NCI-H460 (cell line): ENCODE data around the gene ZNF236. TPM values are rescaled to one million over a fixed set of nuclear protein-coding genes. Genes with fewer than 3 reads are reported as not detected.

Source experiments
- DNase-seq: peaks from one replicate; pipeline ENCODE4 v3.0.0-alpha.2; 2016; ENCODE audit warnings: low read depth; ENCODE audit errors: extremely low read depth
- total RNA-seq: library from RNA; depleted of rRNA; stranded (reverse); fragments of >200 nt; shearing (Covaris generic); gene quantifications from 2 replicates; pipeline ENCODE4 v1.2.3, GENCODE V29; 2014

The ZNF236 gene
- total RNA-seq, 1 experiment from 2014 or later, result 4.7 TPM

- no peak for DNase-seq
Observed at GRCh38 chr18:76855594-76855993, 33.2 kb downstream of the ZNF236 start.

DNA sequence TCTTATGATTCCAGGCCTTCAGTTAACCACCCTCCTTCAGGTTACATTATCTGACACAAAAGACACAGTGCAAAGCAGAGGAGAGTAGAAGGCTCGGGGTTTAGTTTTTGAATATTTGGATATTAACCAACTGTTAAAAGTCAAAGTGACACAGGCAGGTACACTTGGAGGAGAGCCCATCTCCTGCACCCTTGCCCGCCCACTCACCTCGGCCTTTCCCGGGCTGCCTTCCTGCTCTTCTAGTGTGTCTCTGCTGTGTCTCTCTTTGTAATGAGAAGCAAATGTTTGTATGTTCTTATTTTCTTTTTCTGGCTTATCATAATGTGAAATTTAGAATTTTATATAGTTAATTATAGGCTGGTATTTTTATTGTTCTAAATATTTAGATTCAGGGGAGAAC is 35.1 kb downstream of the ZNF236 start:
- no peak for DNase-seq

- DNase-seq, result no peak
Observed at GRCh38 chr18:76859474-76860339, 37.4 kb downstream of the ZNF236 start.

GRCh38 chr18:76860411-76860810 is 38.1 kb downstream of the ZNF236 start:
- no peak for DNase-seq

GRCh38 chr18:76866666-76867065 is 44.3 kb downstream of the ZNF236 start:
- no peak for DNase-seq

DNA sequence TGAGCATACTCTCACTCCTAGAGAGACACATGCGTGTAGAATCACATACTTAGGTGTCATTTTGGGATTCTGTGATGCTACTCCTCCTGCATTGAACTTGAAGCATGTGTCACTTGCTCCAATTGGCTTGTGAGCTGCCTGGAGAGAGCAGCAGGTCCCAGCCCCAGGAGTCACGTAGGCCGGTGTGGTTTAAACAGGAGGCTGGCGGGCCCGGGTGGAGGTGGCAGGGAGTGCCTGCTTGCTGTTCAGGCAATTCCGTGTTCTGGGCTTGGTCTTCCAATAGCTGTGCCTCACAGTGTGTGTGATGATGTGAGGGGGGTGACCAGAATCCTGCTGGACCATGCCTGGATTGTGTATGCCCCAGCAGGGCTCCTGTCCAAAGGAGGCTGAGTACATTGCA is 51.0 kb downstream of the ZNF236 start:
- DNase-seq, result no peak

GRCh38 chr18:76873713-76874112 is 51.4 kb downstream of the ZNF236 start:
- no peak for DNase-seq

DNA sequence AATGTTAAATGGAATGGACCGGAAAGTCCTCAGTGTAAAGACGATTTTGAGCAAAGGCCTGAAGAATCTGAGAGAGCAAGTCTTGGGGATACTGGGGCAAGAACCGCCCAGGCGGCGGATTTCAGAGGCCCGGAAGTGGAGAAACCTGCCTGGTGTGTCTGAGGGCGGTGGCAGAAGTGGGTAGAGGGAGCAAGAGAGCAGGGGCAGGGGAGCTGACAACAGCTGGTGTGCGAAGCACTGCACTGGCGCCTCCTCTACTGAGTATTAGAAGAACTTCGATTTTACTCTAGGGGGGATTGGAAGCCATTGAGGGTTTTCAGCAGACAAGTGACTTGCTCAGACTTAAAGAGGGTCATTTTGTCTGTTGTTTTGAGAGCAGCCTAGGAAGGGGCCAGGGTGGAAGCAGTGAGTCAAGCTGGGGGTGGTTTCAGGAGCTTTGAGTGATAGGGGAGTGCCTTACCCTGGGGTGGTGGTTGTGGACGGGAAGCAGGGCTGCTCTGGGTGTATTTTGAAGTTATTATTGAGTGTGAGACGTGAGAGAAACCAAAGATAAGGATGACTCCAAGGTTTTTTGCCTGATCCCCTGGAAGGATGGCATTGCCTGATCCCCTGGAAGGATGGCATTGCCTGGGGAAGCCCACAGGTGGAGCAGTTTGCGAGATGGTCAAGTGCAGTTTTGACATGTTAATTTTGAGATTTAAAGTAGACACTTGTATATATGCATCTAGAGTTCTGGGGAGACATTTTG is 52.5 kb downstream of the ZNF236 start:
- no peak for DNase-seq

- DNase-seq, result peak; percentile 33
Observed at GRCh38 chr18:76875390-76876325, 53.3 kb downstream of the ZNF236 start.

DNA sequence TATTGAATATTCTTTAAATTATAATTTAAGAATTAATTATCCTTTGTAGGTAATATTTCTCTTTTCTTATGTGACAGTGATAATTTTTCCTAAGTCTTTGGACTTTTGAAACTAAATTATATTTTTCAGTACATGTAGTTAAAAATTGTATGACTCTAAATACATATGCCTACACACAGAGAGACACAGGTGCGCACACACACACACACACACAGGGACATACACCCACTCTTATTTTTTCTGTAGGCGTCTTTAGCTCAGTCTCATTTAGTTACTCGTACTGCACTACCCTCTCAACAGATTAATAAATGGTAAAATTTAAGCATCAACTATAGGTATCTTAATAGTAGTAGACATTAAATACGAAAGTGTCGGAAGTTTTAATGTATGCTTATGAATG is 56.1 kb downstream of the ZNF236 start:
- DNase-seq, result no peak

DNA sequence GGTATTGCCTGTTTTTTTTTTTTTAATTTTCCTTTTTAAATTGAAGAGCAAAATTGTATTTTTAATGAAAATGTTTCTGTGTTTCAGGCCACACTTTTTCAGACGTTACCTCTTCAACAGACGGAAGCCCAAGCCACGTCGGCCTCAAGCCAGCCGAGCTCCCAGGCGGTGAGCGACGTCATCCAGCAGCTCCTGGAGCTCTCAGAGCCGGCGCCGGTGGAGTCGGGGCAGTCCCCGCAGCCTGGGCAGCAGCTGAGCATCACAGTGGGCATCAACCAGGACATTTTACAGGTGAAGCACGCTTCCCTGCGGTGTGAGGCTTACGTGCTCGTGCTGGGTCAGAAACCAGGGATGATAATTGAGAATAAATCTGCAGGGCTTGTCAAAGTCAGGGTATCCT is 57.7 kb downstream of the ZNF236 start:
- no peak for DNase-seq

- DNase-seq, result no peak
Observed at GRCh38 chr18:76881744-76882143, 59.4 kb downstream of the ZNF236 start.

GRCh38 chr18:76882146-76882545 is 59.8 kb downstream of the ZNF236 start:
- no peak for DNase-seq

DNA sequence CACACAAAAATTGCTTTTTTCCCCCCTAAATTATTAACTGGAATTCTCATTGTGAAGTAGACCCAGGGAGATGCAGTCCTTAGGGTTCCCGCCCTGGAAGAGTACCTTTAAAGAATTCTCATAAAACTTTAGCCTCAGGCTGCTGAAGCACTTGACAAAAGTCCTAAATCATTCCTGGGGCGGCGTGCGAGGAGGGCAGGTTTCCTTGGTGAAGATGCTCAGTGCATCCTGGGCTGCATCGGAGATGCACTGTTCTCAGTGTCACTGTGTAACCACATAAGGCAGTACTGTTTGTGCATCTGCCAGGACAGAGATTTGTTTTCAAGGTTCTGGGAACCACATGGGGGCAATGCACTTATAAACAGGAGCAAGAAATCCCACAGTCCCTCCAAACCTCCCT is 62.6 kb downstream of the ZNF236 start:
- no peak for DNase-seq

DNA sequence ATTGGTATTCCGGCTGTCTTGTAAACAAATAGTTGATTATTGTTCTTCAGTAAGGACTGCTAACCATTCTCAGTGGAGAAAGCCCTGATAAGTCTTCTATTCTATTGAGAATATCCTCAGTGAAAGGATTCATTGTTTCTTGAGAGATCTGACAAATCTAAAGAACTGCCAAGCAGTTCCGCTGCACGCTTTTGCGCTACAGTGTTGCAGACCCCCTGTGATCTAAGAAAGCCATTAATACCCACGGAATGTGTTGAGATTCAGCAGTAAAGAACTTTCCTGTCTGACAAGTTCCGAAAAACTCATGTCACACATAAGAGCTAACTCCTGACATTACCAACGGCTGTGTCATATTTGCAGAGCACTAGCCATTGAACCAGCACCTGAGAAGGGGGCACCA is 63.8 kb downstream of the ZNF236 start:
- DNase-seq, result no peak

DNA sequence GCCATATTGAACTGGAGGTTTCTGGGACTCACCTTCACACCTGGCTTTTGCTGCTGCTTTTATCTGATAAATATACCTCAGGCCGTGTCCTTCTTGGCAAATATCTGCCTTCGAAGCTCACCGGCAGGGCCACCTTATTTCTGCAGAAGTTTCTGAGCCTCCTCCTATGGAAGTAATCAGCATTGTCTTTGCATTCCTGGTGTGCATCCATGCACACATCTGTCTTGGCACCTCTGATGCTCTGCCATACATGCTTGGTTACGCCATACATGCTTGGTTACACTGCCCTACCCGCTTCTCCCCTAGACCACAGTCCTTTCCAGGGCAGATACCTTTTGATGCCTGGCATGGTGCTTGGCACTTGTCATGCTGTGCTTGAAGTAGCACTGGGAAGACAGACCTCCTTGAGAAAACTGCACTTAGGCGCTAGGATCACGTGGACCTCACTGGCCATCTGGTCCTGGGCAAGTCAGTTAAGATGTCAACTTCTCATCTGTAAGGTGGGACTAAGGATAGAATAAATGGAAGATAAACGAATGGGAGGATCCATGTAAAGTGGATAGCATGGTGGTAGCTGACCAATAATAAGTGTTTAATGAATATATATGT is 66.8 kb downstream of the ZNF236 start:
- no peak for DNase-seq

DNA sequence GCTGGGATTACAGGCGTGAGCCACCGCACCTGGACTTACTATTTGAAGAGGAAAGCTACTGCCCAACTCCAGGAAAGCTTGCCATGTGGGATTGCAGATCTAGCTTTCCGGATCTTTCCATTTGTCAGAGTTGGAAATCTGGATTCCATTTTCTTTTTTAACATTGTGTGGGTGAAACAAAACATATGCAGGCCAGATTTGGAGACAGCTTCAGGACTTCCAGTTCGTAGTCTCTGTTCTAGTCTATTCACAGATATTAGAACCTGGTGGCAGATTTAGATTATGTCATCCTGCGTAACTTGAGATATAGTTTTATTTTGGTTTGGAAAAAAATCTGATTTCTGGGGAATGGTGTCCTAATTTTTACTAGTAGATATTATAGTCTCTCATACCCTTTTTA is 70.5 kb downstream of the ZNF236 start:
- no peak for DNase-seq

GRCh38 chr18:76894566-76895346 is 72.4 kb downstream of the ZNF236 start:
- no peak for DNase-seq

DNA sequence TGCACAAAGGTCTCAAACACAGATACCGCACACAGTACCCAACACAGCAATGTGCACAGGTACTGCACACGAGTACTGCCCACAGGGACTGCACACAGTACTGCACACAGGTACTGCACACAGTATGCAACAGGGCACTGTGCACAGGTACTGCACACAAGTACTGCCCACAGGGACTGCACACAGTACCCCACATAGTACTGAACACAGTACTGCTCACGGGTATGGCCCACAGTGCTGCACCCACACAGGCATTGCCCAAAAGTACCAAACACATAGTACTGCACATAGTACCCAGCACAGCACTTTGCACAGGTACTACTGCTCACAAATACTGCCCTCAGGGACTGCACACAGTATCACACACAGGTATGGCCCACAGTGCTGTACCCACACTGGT is 73.1 kb downstream of the ZNF236 start:
- DNase-seq, result no peak

- no peak for DNase-seq
Observed at GRCh38 chr18:76896677-76897076, 74.3 kb downstream of the ZNF236 start.
